Activated CD8-positive, alpha-beta T cell treated with anti-CD3 and anti-CD28 coated beads for 36 hours (primary cell): Measurements from ENCODE around the gene USP49. TPM values are rescaled to one million over a fixed set of nuclear protein-coding genes. Genes with fewer than 3 reads are reported as not detected.
"Not testable (repeated sequence)": the region's sequence is repeated elsewhere in the genome, so short reads cannot be mapped to it uniquely, and the experiment has no call there.

Experiments
- ATAC-seq: fragments of 200-7000 bp; cut with Tn5 transposase; one replicate; pipeline ENCODE4 v1.10.0; 2021; ENCODE audit warnings: mild to moderate bottlenecking, moderate library complexity
- CTCF ChIA-PET: fragments of 350-600 bp; sonication (Branson Sonifier 250); formaldehyde crosslinking; loops from one replicate; lab custom pipeline; 2021; ENCODE audit warnings: antibody characterized with exemption; lab: Charles Lee
- POLR2A ChIA-PET: fragments of 350-600 bp; sonication (Branson Sonifier 250); formaldehyde crosslinking; loops from one replicate; lab custom pipeline; 2021; ENCODE audit warnings: antibody characterized with exemption; lab: Charles Lee
- DNase-seq: peaks from one replicate; pipeline ENCODE4 v3.0.0-alpha.2; 2020
- H3K27ac Mint-ChIP-seq: one replicate; pipeline ENCODE4 v1.8.0; 2021; ENCODE audit warnings: mild to moderate bottlenecking, mixed read lengths
- H3K27me3 Mint-ChIP-seq: one replicate; pipeline ENCODE4 v1.8.0; 2021; ENCODE audit warnings: mixed read lengths
- H3K36me3 Mint-ChIP-seq: one replicate; pipeline ENCODE4 v1.8.0; 2021; ENCODE audit warnings: low read depth, mixed read lengths
- H3K4me1 Mint-ChIP-seq: one replicate; pipeline ENCODE4 v1.8.0; 2021; ENCODE audit warnings: low read depth, mixed read lengths
- H3K4me3 Mint-ChIP-seq: one replicate; pipeline ENCODE4 v1.8.0; 2021; ENCODE audit warnings: mild to moderate bottlenecking, moderate library complexity, mixed read lengths
- H3K9me3 Mint-ChIP-seq: one replicate; pipeline ENCODE4 v1.8.0; 2021; ENCODE audit warnings: mixed read lengths
- CTCF ChIP-seq: fragments of 200-600 bp; IDR thresholded peaks from one replicate; pipeline ENCODE4 v1.8.0; 2022; ENCODE audit warnings: antibody characterized with exemption, mild to moderate bottlenecking
- intact Hi-C: fragments of 100-400 bp; cut with micrococcal nuclease; formaldehyde crosslinking; loops from one replicate; pipeline ENCODE4 v1.10.0; 2022
- total RNA-seq, 2 experiments: library from RNA; stranded (reverse); gene quantifications; one replicate each; pipeline ENCODE4 v1.2.3, GENCODE V29; 2021

USP49 gene
- 1 to 10 TPM; 5.7 to 5.9 TPM for total RNA-seq

- H3K27me3 Mint-ChIP-seq: no peaks in the 10 kb centered on the region
- ChIA-PET CTCF (interaction anchor here (0.7 to 2.2 kb wide), 9 partner anchors 25 to 155 kb away, joined by 3 to 36 read pairs (median 3); partner anchors contain the start of genes BYSL, MED20, TAF8 and TOMM6), POLR2A (interaction anchor here (1.0 to 2.3 kb wide), 12 partner anchors 9 to 155 kb away, joined by 3 to 14 read pairs (median 4); partner anchors contain the start of genes BYSL, CCND3, MED20 and TAF8)
- ATAC-seq: peak; percentile 95
- intact Hi-C loops: no loop called here
- peak; percentile 96 for DNase-seq
- H3K36me3 Mint-ChIP-seq: no peaks in the 10 kb centered on the region
- H3K4me1 Mint-ChIP-seq: peaks cover 7% of the 10 kb centered on the region
- no peak for TF ChIP-seq CTCF
- H3K4me3 Mint-ChIP-seq: no peak within 1 kb of the TSS
- H3K9me3 Mint-ChIP-seq: no peaks in the 10 kb centered on the region
- H3K27ac Mint-ChIP-seq: peak within 1 kb of the TSS; percentile 90
Measured at GRCh38 chr6:41895300-41896233, at the start of gene USP49. TSS of gene USP49 (minus strand) at chr6:41895375. CDS start at chr6:41806983, 88,392 bp downstream.

- intact Hi-C loops: loop anchor here (5.0 kb wide), 2 partner anchors 34 to 79 kb away; no protein-coding TSS in a partner anchor
- ATAC-seq (no peak), DNase-seq (no peak)
- POLR2A ChIA-PET: interaction anchor here (0.6 to 2.6 kb wide), 8 partner anchors 9 to 847 kb away, joined by 3 to 13 read pairs (median 6); partner anchors contain the start of genes BYSL and MED20
- peaks cover 44% of the 10 kb centered on the region for H3K4me1 Mint-ChIP-seq
- H3K9me3 Mint-ChIP-seq: no peaks in the 10 kb centered on the region
- H3K4me3 Mint-ChIP-seq: no peak overlapping the region
- H3K36me3 Mint-ChIP-seq: peaks cover 30% of the 10 kb centered on the region
- no peak for TF ChIP-seq CTCF
- peak overlapping the region; percentile 83 for H3K27ac Mint-ChIP-seq
- H3K27me3 Mint-ChIP-seq: no peaks in the 10 kb centered on the region
- CTCF ChIA-PET: interaction anchor here (0.9 to 21.4 kb wide), 6 partner anchors 10 to 156 kb away, joined by 3 to 392 read pairs (median 4); partner anchors contain the start of genes BYSL, MED20, TAF8 and TOMM6
Measured at GRCh38 chr6:41943456-41943855, 48.3 kb upstream of the USP49 start.

GRCh38 chr6:41942882-41943281, 47.7 kb upstream of the USP49 start:
- not testable (repeated sequence) for DNase-seq, ATAC-seq, H3K9me3 Mint-ChIP-seq, H3K27me3 Mint-ChIP-seq
- H3K36me3 Mint-ChIP-seq: peaks cover 35% of the 10 kb centered on the region
- POLR2A ChIA-PET: interaction anchor here (0.6 to 16.7 kb wide), 18 partner anchors 8 to 848 kb away, joined by 3 to 358 read pairs (median 4); partner anchors contain the start of genes BYSL, MED20, TAF8 and USP49
- CTCF ChIA-PET: interaction anchor here (0.6 to 21.4 kb wide), 10 partner anchors 12 to 274 kb away, joined by 3 to 392 read pairs (median 4); partner anchors contain the start of genes BYSL, MED20 and TAF8
- peaks cover 45% of the 10 kb centered on the region for H3K4me1 Mint-ChIP-seq
- intact Hi-C loops: loop anchor here (5.0 kb wide), 2 partner anchors 34 to 79 kb away; no protein-coding TSS in a partner anchor
- H3K4me3 Mint-ChIP-seq: peak overlapping the region; percentile 90
- H3K27ac Mint-ChIP-seq: peak overlapping the region; percentile 89

GRCh38 chr6:41942067-41942851, 47.1 kb upstream of the USP49 start:
- TF ChIP-seq CTCF: no peak
- H3K36me3 Mint-ChIP-seq: peaks cover 41% of the 10 kb centered on the region
- no peaks in the 10 kb centered on the region for H3K9me3 Mint-ChIP-seq
- intact Hi-C loops: loop anchor here (5.0 kb wide), 2 partner anchors 35 to 80 kb away; no protein-coding TSS in a partner anchor
- peak; percentile 42 for ATAC-seq
- peaks cover 45% of the 10 kb centered on the region for H3K4me1 Mint-ChIP-seq
- H3K27ac Mint-ChIP-seq: peak overlapping the region; percentile 89
- peak overlapping the region; percentile 90 for H3K4me3 Mint-ChIP-seq
- no peaks in the 10 kb centered on the region for H3K27me3 Mint-ChIP-seq
- CTCF ChIA-PET: interaction anchor here (0.6 to 21.4 kb wide), 13 partner anchors 12 to 274 kb away, joined by 3 to 392 read pairs (median 4); partner anchors contain the start of genes BYSL, MED20 and TAF8
- POLR2A ChIA-PET: interaction anchor here (0.9 to 16.7 kb wide), 21 partner anchors 8 to 104 kb away, joined by 3 to 358 read pairs (median 4); partner anchors contain the start of genes BYSL, MED20, TAF8 and USP49
- no peak for DNase-seq
